ENCODE results near the gene FAM110D.

- TF ChIP-seq POLR2A (IDR thresholded peaks at IDR 0.05) (no peak), CTCF (IDR thresholded peaks at IDR 0.05) (no peak)
Observed at GRCh38 chr1:26156285-26157038, 2.4 kb upstream of the FAM110D start.
